Heart left ventricle (tissue), 16 donors: ENCODE results near the gene PTPRD. TPM values are rescaled to one million over a fixed set of nuclear protein-coding genes. Genes with fewer than 3 reads are reported as not detected.

Experiments used
- ATAC-seq, 4 donors: fragments of 200-7000 bp; cut with Tn5 transposase; one replicate each; pipeline ENCODE4 v1.9.1; 2020 to 2022; ENCODE audit warnings: moderate library complexity in 4 of 4, mild to moderate bottlenecking in 3 of 4, moderate number of reproducible peaks in 1 of 4
- DNase-seq, 5 donors: peaks; one replicate each; pipeline ENCODE4 v3.0.0-alpha.2; 2020
- H3K27ac ChIP-seq, 12 donors: fragments of 200-600 bp; sonication (generic) in 4 of 12; one replicate each; pipeline versions ENCODE4 v1.5.0 to v1.8.0; 2016 to 2022; ENCODE audit warnings: mild to moderate bottlenecking in 2 of 12
- H3K27me3 ChIP-seq, 9 donors: fragments of 200-600 bp; sonication (generic) in 2 of 9; one replicate each; pipeline versions ENCODE4 v1.5.1 to v1.8.0; 2016 to 2022; ENCODE audit warnings: mild to moderate bottlenecking in 3 of 9
- H3K36me3 ChIP-seq, 9 donors: fragments of 200-600 bp; sonication (generic) in 2 of 9; one replicate each; pipeline versions ENCODE4 v1.5.0 to v1.8.0; 2018 to 2022; ENCODE audit warnings: mild to moderate bottlenecking in 2 of 9
- H3K4me1 ChIP-seq, 12 donors: fragments of 200-600 bp; sonication (generic) in 4 of 12; one replicate each; pipeline versions ENCODE4 v1.5.0 to v1.8.0; 2016 to 2022; ENCODE audit warnings: mild to moderate bottlenecking in 3 of 12
- H3K4me3 ChIP-seq, 12 donors: fragments of 200-600 bp; sonication (generic) in 4 of 12; one replicate each; pipeline versions ENCODE4 v1.5.0 to v1.8.0; 2017 to 2022; ENCODE audit warnings: mild to moderate bottlenecking in 9 of 12, moderate library complexity in 4 of 12
- H3K9me3 ChIP-seq, 12 donors: fragments of 200-600 bp; sonication (generic) in 4 of 12; one replicate each; pipeline versions ENCODE4 v1.5.0 to v1.8.0; 2016 to 2022; ENCODE audit warnings: mild to moderate bottlenecking in 1 of 12
- CTCF ChIP-seq, 12 donors: fragments of 200-600 bp; sonication (generic) in 4 of 12; IDR thresholded peaks; one replicate each; pipeline versions ENCODE4 v1.5.0 to v1.8.0; 2018 to 2022; ENCODE audit warnings: antibody characterized with exemption in 12 of 12, mild to moderate bottlenecking in 5 of 12
- POLR2A ChIP-seq, 2 donors: fragments of 450-650 bp; IDR thresholded peaks; one replicate each; pipeline ENCODE4 v1.6.1; 2017; ENCODE audit warnings: antibody characterized with exemption in 2 of 2, mild to moderate bottlenecking in 2 of 2, moderate library complexity in 2 of 2
- WGBS, 4 donors: extraction: QIAGEN DNeasy Blood & Tissue Kit in 2 of 4; methylation state at CpG; one replicate each; pipeline versions ENCODE4 v1.1.5 to v1.1.7; 2013 to 2018; 5-methylcytosine and 5-hydroxymethylcytosine counted together
- intact Hi-C, 10 donors: fragments of 100-400 bp; cut with DNase I; formaldehyde crosslinking; loops; one replicate each; pipeline versions ENCODE4 v1.11.1 to v1.14.2; 2022
- polyA plus RNA-seq, 2 donors: library from polyadenylated mRNA; stranded (reverse); fragments of 200-250 nt; gene quantifications; one replicate each; pipeline ENCODE4 v1.2.3, GENCODE V29; 2013
- total RNA-seq, 9 donors: library from RNA; depleted of rRNA in 2 of 9; stranded (reverse); fragments of >200 nt in 2 of 9; fragmentation: NEBNext Ultra II Directional in 3 of 9; extraction: Animal tissue kit (Norgen Biotek cat#: 25700) in 3 of 9; gene quantifications; one replicate each; pipeline versions ENCODE4 v1.1.0 to v1.2.4, GENCODE V29; 2016 to 2023
- donor health status: ischemic (EF 13 %, LVEDD 7.1; RV severe dilation, severe dysfunction).
- donor health status: healthy with polysubstance abuse.
- donor health status: DM: no; HTN: yes; CAD: no.
- donor health status: DM: no; HTN: no; CAD: no.
- donor health status: ischemic (EF 25% LVEDD 6.9; RV normal size, moderate dysfunction).
- donor health status: ischemic (EF 25% LVEDD 5.7; RV mildly dilated, moderate dysfunction).
- donor health status: healthy.
- donor health status: DM: yes; HTN: yes; CAD: no.
- donor health status: ischemic (EF 35%, LVEDD 5.7; RV mildly dilated, moderate dysfunction).
- donor health status: nonischemic (EF 11% LVEDD 7.7; RV severe dilation, severe dysfunction).
- donor health status: DM: yes; HTN: yes; CAD: no.
- donor health status: PGD.
- donor health status: ischemic (EF 29% LVEDD 5.4; RV normal size, mild dysfunction).
- donor health status: nonischemic (EF 23%, LVEDD 6.1; RV moderate dilation, normal function).

The PTPRD gene
- total and polyA plus RNA-seq, 11 donors, result 1.4 to 25.3 (median 15.1) TPM

GRCh38 chr9:9286001-9286400, 1326.8 kb downstream of the PTPRD start:
- TF ChIP-seq CTCF (IDR thresholded peaks at IDR 0.05), result no peak
- TF ChIP-seq POLR2A (IDR thresholded peaks at IDR 0.05), result no peak
- Histone ChIP-seq H3K4me1 (no peaks in the 10 kb centered on the region), H3K9me3 (no peaks in the 10 kb centered on the region), H3K27ac (no peak overlapping the region), H3K4me3 (no peak overlapping the region), H3K27me3 (no peaks in the 10 kb centered on the region), H3K36me3 (no peaks in the 10 kb centered on the region)
- ATAC-seq, result no peak
- WGBS, 4 donors, result 89 to 93% (median 91%) methylated on average over 2 of the region's 2 CpGs
- intact Hi-C loops, result loop anchor here in 1 of 10 donors (10.0 kb wide), 1 partner anchor 61 kb away; no protein-coding TSS in a partner anchor
- DNase-seq, result no peak

- DNase-seq (no peak), ATAC-seq (no peak)
- H3K4me3 ChIP-seq, result no peak overlapping the region
- no peaks in the 10 kb centered on the region for H3K4me1 ChIP-seq
- TF ChIP-seq POLR2A (IDR thresholded peaks at IDR 0.05) (no peak), CTCF (IDR thresholded peaks at IDR 0.05) (no peak)
- H3K27ac ChIP-seq, result no peak overlapping the region
- intact Hi-C loops, result loop anchor here in 1 of 10 donors (10.0 kb wide), 1 partner anchor 59 kb away; no protein-coding TSS in a partner anchor
- H3K9me3 ChIP-seq, result no peaks in the 10 kb centered on the region
- no peaks in the 10 kb centered on the region for H3K36me3 ChIP-seq
- no peaks in the 10 kb centered on the region for H3K27me3 ChIP-seq
- 65 to 77% (median 69%) methylated on average over 2 of the region's 2 CpGs for WGBS, 4 donors
Observed at GRCh38 chr9:9284201-9284600, 1328.6 kb downstream of the PTPRD start.

GRCh38 chr9:9283159-9283986, 1329.4 kb downstream of the PTPRD start:
- H3K9me3 ChIP-seq, result no peaks in the 10 kb centered on the region
- TF ChIP-seq POLR2A (IDR thresholded peaks at IDR 0.05) (no peak), CTCF (IDR thresholded peaks at IDR 0.05) (no peak)
- ATAC-seq (no peak), DNase-seq (no peak)
- H3K36me3 ChIP-seq, result no peaks in the 10 kb centered on the region
- no peak overlapping the region for H3K4me3 ChIP-seq
- H3K27me3 ChIP-seq, result no peaks in the 10 kb centered on the region
- no peak overlapping the region for H3K27ac ChIP-seq
- 64 to 75% (median 74%) methylated on average over 2 of the region's 2 CpGs for WGBS, 4 donors
- intact Hi-C loops, result loop anchor here in 1 of 10 donors (10.0 kb wide), 1 partner anchor 59 kb away; no protein-coding TSS in a partner anchor
- H3K4me1 ChIP-seq, result no peaks in the 10 kb centered on the region

GRCh38 chr9:9275601-9276000, 1337.2 kb downstream of the PTPRD start:
- 69 to 87% (median 76%) methylated on average over 4 of the region's 4 CpGs for WGBS, 4 donors
- no peaks in the 10 kb centered on the region for H3K36me3 ChIP-seq
- ATAC-seq (no peak), DNase-seq (no peak)
- H3K27me3 ChIP-seq, result no peaks in the 10 kb centered on the region
- no peaks in the 10 kb centered on the region for H3K4me1 ChIP-seq
- no peak overlapping the region for H3K27ac ChIP-seq
- TF ChIP-seq POLR2A (IDR thresholded peaks at IDR 0.05), result no peak
- TF ChIP-seq CTCF (IDR thresholded peaks at IDR 0.05), result no peak
- H3K9me3 ChIP-seq, result no peaks in the 10 kb centered on the region
- intact Hi-C loops, result no loop called here
- no peak overlapping the region for H3K4me3 ChIP-seq
